Measurements from ENCODE around the gene DDX20. TPM values are rescaled to one million over a fixed set of nuclear protein-coding genes. Genes with fewer than 3 reads are reported as not detected.
A peak's percentile ranks its signal among the peaks of the same experiment; 100 is the strongest.

Gene DDX20
- total RNA-seq, 1 donor from 2014 or later: 5.9 TPM

DNA sequence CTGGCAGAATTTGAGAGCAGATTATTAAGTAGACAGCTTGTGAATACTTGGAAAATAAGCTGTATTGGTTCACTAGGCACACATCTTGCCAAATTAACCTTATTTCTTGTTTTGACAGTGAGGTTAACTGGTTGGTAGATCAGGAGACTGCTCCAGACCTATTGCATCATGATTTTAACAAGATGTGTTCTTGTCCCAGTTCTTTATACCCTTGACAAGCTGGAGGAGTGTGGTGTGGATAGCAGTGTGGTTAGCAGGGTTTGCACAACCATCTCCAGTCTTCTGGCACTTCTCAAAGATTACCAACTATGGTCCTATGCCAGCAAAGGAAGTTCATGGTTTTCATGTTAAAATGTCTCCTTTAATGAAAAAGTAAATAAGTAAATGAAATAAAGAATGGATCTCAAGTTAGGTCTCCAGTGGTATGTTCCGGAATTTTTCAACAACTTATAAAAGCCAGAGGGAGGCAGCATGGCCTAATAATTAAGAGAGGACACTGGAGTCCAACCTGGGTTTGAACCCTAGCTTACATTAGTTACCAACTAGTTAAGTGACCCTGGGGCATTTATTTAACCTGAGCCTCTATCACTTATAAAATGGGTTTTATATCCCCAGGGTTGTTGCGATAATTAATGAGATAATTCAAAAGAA, 34.1 kb downstream of the DDX20 start:
- DNase-seq: no peak
- Histone ChIP-seq H3K27ac (replicated peaks) (peak overlapping the region; percentile 37), H3K4me1 (peaks cover 23% of the 10 kb centered on the region), H3K27me3 (ENCODE audit: low read depth) (no peaks in the 10 kb centered on the region), H3K9me3 (replicated peaks) (no peaks in the 10 kb centered on the region), H3K36me3 (no peaks in the 10 kb centered on the region), H3K4me3 (no peak overlapping the region)
- TF ChIP-seq, protein P1, sequence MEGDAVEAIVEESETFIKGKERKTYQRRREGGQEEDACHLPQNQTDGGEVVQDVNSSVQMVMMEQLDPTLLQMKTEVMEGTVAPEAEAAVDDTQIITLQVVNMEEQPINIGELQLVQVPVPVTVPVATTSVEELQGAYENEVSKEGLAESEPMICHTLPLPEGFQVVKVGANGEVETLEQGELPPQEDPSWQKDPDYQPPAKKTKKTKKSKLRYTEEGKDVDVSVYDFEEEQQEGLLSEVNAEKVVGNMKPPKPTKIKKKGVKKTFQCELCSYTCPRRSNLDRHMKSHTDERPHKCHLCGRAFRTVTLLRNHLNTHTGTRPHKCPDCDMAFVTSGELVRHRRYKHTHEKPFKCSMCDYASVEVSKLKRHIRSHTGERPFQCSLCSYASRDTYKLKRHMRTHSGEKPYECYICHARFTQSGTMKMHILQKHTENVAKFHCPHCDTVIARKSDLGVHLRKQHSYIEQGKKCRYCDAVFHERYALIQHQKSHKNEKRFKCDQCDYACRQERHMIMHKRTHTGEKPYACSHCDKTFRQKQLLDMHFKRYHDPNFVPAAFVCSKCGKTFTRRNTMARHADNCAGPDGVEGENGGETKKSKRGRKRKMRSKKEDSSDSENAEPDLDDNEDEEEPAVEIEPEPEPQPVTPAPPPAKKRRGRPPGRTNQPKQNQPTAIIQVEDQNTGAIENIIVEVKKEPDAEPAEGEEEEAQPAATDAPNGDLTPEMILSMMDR (IDR thresholded peaks at IDR 0.05; ENCODE audit: borderline replicate concordance): peak; percentile 41
- intact Hi-C loops (cut with micrococcal nuclease): loop anchor here (10.0 kb wide), 1 partner anchor 545 kb away; no protein-coding TSS in a partner anchor

DNA sequence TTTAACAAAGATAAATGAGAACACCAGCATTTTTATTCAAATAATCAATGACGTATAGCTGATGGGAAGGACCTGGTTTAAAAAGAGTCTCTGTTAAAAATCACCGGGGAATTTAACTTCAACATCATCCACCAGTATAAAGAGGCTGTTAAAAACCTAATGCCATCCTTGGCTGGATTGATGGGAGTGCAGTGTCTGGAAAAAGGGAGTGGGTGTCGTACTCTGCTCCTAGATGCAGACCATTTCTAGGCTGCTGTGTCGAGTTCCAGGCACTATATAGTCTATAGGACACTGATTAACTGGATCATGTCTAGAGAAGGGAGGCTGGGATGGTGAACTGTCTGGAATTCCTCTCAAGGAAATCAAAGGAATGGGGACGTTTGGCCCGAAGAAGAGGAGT, 36.1 kb downstream of the DDX20 start:
- intact Hi-C loops (cut with micrococcal nuclease): loop anchor here (10.0 kb wide), 1 partner anchor 543 kb away; no protein-coding TSS in a partner anchor
- Histone ChIP-seq H3K4me3 (no peak overlapping the region), H3K27me3 (ENCODE audit: low read depth) (no peaks in the 10 kb centered on the region), H3K9me3 (replicated peaks) (no peaks in the 10 kb centered on the region), H3K4me1 (peaks cover 23% of the 10 kb centered on the region), H3K36me3 (no peaks in the 10 kb centered on the region), H3K27ac (replicated peaks) (no peak overlapping the region)
- TF ChIP-seq, protein P1 (IDR thresholded peaks at IDR 0.05; ENCODE audit: borderline replicate concordance): no peak
- no peak for DNase-seq

DNA sequence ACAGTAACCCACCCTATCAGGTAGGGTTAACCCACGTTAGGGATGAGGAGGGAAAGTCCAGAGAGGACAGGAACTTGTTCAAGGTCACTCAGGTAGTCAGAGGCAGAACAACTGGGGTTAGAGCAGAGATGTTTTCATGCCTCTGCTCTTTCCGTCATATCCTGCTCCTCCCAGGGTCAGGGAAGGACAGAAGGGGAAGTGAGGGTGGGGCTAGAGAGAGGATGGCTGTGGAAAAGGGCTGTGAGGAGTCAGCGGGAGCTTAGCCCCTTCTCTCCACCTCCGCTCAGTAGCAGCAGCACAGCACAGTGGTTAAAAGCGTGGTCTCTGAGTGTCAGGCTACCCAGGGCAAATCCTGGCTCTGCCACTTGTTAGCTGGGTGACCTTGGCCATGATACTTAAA, 36.5 kb downstream of the DDX20 start:
- H3K27me3 ChIP-seq (ENCODE audit: low read depth): no peaks in the 10 kb centered on the region
- no peaks in the 10 kb centered on the region for H3K36me3 ChIP-seq
- no peak overlapping the region for H3K4me3 ChIP-seq
- H3K27ac ChIP-seq (replicated peaks): no peak overlapping the region
- TF ChIP-seq, protein P1 (IDR thresholded peaks at IDR 0.05; ENCODE audit: borderline replicate concordance): no peak
- peaks cover 23% of the 10 kb centered on the region for H3K4me1 ChIP-seq
- H3K9me3 ChIP-seq (replicated peaks): no peaks in the 10 kb centered on the region
- intact Hi-C loops (cut with micrococcal nuclease): loop anchor here (10.0 kb wide), 1 partner anchor 543 kb away; no protein-coding TSS in a partner anchor
- no peak for DNase-seq

DNA sequence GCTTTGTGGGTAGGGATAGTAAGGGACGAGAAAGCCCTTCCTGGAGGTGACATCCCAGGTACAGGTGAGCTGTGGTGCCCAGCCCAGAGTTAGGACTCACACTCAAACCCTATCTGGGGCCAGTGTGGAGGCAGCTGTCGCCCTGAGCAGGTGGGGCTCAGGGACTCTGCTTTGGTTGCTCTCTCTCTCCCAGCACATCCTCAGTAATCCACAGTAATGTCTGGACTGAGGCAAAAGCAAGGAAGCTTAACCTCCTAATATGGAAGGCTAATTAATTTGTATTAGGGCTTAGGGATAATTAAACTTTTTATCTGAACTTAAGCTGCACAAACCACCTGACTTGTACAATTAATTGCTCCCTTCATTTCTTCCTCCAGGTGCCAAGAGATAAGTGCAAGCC, 38.2 kb downstream of the DDX20 start:
- no peak for DNase-seq
- H3K27me3 ChIP-seq (ENCODE audit: low read depth): no peaks in the 10 kb centered on the region
- TF ChIP-seq, protein P1 (IDR thresholded peaks at IDR 0.05; ENCODE audit: borderline replicate concordance): no peak
- no peaks in the 10 kb centered on the region for H3K9me3 ChIP-seq (replicated peaks)
- no peak overlapping the region for H3K4me3 ChIP-seq
- no peak overlapping the region for H3K27ac ChIP-seq (replicated peaks)
- no peaks in the 10 kb centered on the region for H3K36me3 ChIP-seq
- H3K4me1 ChIP-seq: peaks cover 20% of the 10 kb centered on the region
- intact Hi-C loops (cut with micrococcal nuclease): loop anchor here (10.0 kb wide), 1 partner anchor 541 kb away; no protein-coding TSS in a partner anchor

DNA sequence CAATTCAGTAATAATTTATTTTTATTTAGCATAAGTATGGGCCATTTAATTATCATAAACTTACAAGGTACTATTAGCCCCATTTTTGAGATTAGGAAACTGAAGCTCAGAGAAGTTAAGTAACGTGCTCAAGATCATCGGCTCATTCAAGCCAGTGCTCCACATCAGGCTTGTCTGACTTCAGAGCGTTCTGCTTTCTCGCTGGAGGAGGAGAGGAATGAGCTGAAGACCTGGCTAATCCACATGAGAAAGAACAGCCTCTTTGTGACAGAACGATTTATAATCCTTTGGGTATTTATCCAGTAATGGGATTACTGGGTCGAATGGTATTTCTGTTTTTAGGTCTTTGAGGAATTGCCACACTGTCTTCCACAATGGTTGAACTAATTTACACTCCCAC, 39.7 kb downstream of the DDX20 start:
- TF ChIP-seq, protein P1 (IDR thresholded peaks at IDR 0.05; ENCODE audit: borderline replicate concordance): no peak
- Histone ChIP-seq H3K4me3 (no peak overlapping the region), H3K9me3 (replicated peaks) (no peaks in the 10 kb centered on the region), H3K4me1 (peaks cover 11% of the 10 kb centered on the region), H3K27me3 (ENCODE audit: low read depth) (no peaks in the 10 kb centered on the region), H3K36me3 (no peaks in the 10 kb centered on the region), H3K27ac (replicated peaks) (no peak overlapping the region)
- intact Hi-C loops (cut with micrococcal nuclease): loop anchor here (10.0 kb wide), 1 partner anchor 539 kb away; no protein-coding TSS in a partner anchor
- DNase-seq: no peak
